ENCODE results near the gene DYSF.

GRCh38 chr2:71552861-71553301, 99.5 kb downstream of the DYSF start:
- TF ChIP-seq, protein P1, sequence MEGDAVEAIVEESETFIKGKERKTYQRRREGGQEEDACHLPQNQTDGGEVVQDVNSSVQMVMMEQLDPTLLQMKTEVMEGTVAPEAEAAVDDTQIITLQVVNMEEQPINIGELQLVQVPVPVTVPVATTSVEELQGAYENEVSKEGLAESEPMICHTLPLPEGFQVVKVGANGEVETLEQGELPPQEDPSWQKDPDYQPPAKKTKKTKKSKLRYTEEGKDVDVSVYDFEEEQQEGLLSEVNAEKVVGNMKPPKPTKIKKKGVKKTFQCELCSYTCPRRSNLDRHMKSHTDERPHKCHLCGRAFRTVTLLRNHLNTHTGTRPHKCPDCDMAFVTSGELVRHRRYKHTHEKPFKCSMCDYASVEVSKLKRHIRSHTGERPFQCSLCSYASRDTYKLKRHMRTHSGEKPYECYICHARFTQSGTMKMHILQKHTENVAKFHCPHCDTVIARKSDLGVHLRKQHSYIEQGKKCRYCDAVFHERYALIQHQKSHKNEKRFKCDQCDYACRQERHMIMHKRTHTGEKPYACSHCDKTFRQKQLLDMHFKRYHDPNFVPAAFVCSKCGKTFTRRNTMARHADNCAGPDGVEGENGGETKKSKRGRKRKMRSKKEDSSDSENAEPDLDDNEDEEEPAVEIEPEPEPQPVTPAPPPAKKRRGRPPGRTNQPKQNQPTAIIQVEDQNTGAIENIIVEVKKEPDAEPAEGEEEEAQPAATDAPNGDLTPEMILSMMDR (IDR thresholded peaks at IDR 0.05; ENCODE audit: extremely low read depth in 1 of 2, insufficient read depth in 1 of 2, low read depth in 1 of 2, low read length in 2 of 2) = no peak
- TF ChIP-seq GATA2 (IDR thresholded peaks at IDR 0.05; ENCODE audit: insufficient read depth, insufficient read length, low read depth, low read length) = no peak
- TF ChIP-seq POLR2AphosphoS5 (IDR thresholded peaks at IDR 0.05; ENCODE audit: insufficient read depth, low read depth, low read length) = no peak
- no peak for TF ChIP-seq JUN (IDR thresholded peaks at IDR 0.05; ENCODE audit: borderline replicate concordance, insufficient read depth, insufficient read length, low read depth)
- no peak for TF ChIP-seq EZH2 (IDR thresholded peaks at IDR 0.05; ENCODE audit: borderline replicate concordance, low read depth, low read length, severe bottlenecking)
- no peak for TF ChIP-seq MAX (IDR thresholded peaks at IDR 0.05; ENCODE audit: insufficient read depth, insufficient read length)
- TF ChIP-seq POLR2A (IDR thresholded peaks at IDR 0.05; ENCODE audit: low read depth, low read length) = no peak
- TF ChIP-seq MYC (IDR thresholded peaks at IDR 0.05; ENCODE audit: low read depth, low read length) = no peak

All from endothelial cell of umbilical vein (primary cell).